HG03565 (cell line): ENCODE results near the gene TAS2R19.

ENCODE experiments used
- ATAC-seq: cut with Tn5 transposase; IDR thresholded peaks from one replicate; pipeline ENCODE4 v1.9.1; 2021; ENCODE audit warnings: mild to moderate bottlenecking, moderate library complexity; ENCODE audit not compliant: unreplicated experiment

TAS2R19 gene

GRCh38 chr12:10994307-10994706 is 28.1 kb downstream of the TAS2R19 start:
- ATAC-seq: no peak

- no peak for ATAC-seq
Observed at GRCh38 chr12:10989107-10989506, 33.3 kb downstream of the TAS2R19 start.

GRCh38 chr12:10986812-10987211 is 35.6 kb downstream of the TAS2R19 start, which contains the start of gene TAS2R50:
TSS of gene TAS2R50 (minus strand) at chr12:10986912. CDS start at chr12:10986860, 52 bp downstream.
- ATAC-seq: no peak

- ATAC-seq: no peak
Observed at GRCh38 chr12:10982244-10982643, 40.2 kb downstream of the TAS2R19 start.

GRCh38 chr12:10974965-10975364 is 47.5 kb downstream of the TAS2R19 start:
- no peak for ATAC-seq
